Tibial nerve (tissue), 4 donors: Measurements from ENCODE around the gene REPIN1.

Experiments
- EP300 ChIP-seq, 2 donors: sonication (generic); formaldehyde crosslinking; IDR thresholded peaks; one replicate each; pipeline ENCODE4 v1.6.1; 2017; ENCODE audit warnings: antibody characterized with exemption in 2 of 2, mild to moderate bottlenecking in 1 of 2
- POLR2A ChIP-seq, 2 donors: fragments of 450-650 bp; IDR thresholded peaks; one replicate each; pipeline ENCODE4 v1.6.1; 2017; ENCODE audit warnings: antibody characterized with exemption in 2 of 2, mild to moderate bottlenecking in 2 of 2, moderate library complexity in 2 of 2
- TF ChIP-seq, protein P1 (sequence below), 5 experiments: fragments of 200-600 bp in 3 of 5; fragments of 450-650 bp in 2 of 5; sonication (generic) in 3 of 5; IDR thresholded peaks; one replicate each; pipeline ENCODE4 v1.5.1; 2016 to 2019; ENCODE audit warnings: antibody characterized with exemption in 5 of 5, mild to moderate bottlenecking in 3 of 5, moderate library complexity in 2 of 5

DNA sequence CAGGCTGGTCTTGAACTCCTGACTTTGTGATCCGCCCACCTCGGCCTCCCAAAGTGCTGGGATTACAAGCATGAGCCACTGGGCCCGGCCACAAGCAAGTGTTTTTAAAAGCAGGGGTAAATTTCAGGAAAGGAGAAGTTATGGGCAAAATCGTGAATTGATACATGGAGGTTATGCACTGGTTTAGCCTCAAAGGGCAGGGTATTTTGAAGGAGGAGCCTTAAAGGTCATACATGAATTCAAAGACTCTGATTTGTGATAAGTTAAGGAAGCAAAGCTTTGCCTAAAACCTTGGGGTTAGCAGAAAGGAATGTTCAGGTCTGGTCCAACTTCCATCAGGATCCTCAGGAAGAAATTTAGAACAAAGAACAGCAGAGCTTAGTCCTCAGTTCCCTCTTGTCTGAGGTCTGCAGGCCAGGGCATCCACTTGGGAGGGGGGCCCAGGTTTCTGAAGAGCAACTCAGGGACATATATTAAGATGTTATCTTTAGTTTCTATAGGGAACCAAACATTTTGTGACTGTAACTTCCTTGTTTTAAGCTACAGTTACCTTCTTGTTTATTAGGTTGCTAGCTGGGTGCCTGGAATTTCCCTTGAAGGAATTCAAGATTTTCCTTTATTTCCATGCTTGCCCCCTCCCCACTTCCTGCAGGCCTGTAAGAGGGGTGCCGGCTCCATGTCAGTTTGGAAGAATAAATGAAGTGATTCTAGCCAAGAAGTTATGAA is 2.8 kb upstream of the REPIN1 start:
- TF ChIP-seq, protein P1, sequence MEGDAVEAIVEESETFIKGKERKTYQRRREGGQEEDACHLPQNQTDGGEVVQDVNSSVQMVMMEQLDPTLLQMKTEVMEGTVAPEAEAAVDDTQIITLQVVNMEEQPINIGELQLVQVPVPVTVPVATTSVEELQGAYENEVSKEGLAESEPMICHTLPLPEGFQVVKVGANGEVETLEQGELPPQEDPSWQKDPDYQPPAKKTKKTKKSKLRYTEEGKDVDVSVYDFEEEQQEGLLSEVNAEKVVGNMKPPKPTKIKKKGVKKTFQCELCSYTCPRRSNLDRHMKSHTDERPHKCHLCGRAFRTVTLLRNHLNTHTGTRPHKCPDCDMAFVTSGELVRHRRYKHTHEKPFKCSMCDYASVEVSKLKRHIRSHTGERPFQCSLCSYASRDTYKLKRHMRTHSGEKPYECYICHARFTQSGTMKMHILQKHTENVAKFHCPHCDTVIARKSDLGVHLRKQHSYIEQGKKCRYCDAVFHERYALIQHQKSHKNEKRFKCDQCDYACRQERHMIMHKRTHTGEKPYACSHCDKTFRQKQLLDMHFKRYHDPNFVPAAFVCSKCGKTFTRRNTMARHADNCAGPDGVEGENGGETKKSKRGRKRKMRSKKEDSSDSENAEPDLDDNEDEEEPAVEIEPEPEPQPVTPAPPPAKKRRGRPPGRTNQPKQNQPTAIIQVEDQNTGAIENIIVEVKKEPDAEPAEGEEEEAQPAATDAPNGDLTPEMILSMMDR (IDR thresholded peaks at IDR 0.05), result no peak
- TF ChIP-seq POLR2A (IDR thresholded peaks at IDR 0.05) (no peak), EP300 (IDR thresholded peaks at IDR 0.05) (no peak)
